ENCODE results near the gene PIM3.

PIM3 gene

DNA sequence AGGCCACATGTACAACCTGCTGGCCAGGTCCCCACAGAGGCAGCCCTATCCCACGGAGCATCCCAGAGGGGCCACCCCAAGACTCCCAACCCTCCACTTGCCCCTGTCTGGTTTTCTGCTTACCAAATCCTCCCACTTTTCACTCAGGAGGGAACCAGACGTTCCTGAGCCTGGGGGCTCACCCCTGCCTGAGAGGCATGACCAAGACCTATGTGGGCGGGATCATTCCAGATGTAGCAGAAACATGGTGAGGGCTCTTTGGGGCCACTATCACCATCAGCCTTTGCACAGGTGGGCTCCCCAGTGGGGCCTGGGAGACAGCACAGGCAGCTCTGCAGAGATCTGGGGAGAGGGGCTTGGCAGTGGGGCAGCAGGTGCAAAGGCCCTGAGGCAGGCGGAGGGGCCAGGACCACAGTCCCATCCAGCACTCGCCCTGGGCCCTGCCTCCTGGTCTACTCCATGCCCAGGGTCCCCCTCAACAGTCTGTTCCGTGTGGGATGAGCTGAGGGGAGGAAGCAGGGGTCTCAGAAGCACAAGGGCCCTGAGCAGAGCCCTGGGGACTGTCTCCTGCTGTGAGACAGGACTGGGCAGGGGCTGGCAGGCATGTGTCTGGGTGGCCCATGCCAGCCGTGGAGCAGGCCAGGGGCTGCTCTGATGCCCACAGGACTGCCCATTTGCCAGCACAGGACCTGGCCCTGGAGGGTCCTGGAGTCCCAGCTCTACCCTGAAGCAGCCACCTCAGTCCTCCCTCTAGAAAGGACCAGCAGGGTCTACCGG lies 9.4 kb downstream of the PIM3 start:
- peak overlapping the region; percentile 93 for H3K27ac ChIP-seq
- H4K20me1 ChIP-seq (ENCODE audit: insufficient read depth) = no peaks in the 10 kb centered on the region
- no peak for TF ChIP-seq CTCF (conservative IDR thresholded peaks at IDR 0.05; ENCODE audit: low read depth, low read length)
- peak overlapping the region; percentile 40; the same call in 1 of the 2 replicates for H3K4me2 ChIP-seq
- H3K36me3 ChIP-seq (ENCODE audit: insufficient read depth) = no peaks in the 10 kb centered on the region
- H3K27me3 ChIP-seq (ENCODE audit: insufficient read depth, low read depth) = no peaks in the 10 kb centered on the region
- H3K4me1 ChIP-seq (ENCODE audit: low read depth, poor library complexity, severe bottlenecking) = peaks cover 8% of the 10 kb centered on the region
- no peak overlapping the region for H3K4me3 ChIP-seq (IDR thresholded peaks at IDR 0.05; ENCODE audit: insufficient read depth, low read depth, low read length)
- peak overlapping the region; percentile 18; the same call in 1 of the 2 replicates for H2AFZ ChIP-seq (ENCODE audit: low read depth)
- H3K79me2 ChIP-seq (ENCODE audit: insufficient read depth, low read depth) = no peaks in the 10 kb centered on the region
- peak overlapping the region; percentile 88 for H3K9ac ChIP-seq

- Histone ChIP-seq H3K27ac (peak overlapping the region; percentile 93), H3K79me2 (ENCODE audit: insufficient read depth, low read depth) (no peaks in the 10 kb centered on the region), H2AFZ (ENCODE audit: low read depth) (peak overlapping the region; percentile 18), H3K4me3 (IDR thresholded peaks at IDR 0.05; ENCODE audit: insufficient read depth, low read depth, low read length) (no peak overlapping the region), H4K20me1 (ENCODE audit: insufficient read depth) (no peaks in the 10 kb centered on the region), H3K36me3 (ENCODE audit: insufficient read depth) (no peaks in the 10 kb centered on the region), H3K9ac (peak overlapping the region; percentile 88), H3K27me3 (ENCODE audit: insufficient read depth, low read depth) (no peaks in the 10 kb centered on the region), H3K4me1 (ENCODE audit: low read depth, poor library complexity, severe bottlenecking) (peaks cover 8% of the 10 kb centered on the region), H3K4me2 (peak overlapping the region; percentile 40; the same call in 1 of the 2 replicates)
- TF ChIP-seq CTCF (conservative IDR thresholded peaks at IDR 0.05; ENCODE audit: low read depth, low read length) = no peak
These were observed 10.1 kb downstream of the PIM3 start for GRCh38 chr22:49970528-49971231.

DNA sequence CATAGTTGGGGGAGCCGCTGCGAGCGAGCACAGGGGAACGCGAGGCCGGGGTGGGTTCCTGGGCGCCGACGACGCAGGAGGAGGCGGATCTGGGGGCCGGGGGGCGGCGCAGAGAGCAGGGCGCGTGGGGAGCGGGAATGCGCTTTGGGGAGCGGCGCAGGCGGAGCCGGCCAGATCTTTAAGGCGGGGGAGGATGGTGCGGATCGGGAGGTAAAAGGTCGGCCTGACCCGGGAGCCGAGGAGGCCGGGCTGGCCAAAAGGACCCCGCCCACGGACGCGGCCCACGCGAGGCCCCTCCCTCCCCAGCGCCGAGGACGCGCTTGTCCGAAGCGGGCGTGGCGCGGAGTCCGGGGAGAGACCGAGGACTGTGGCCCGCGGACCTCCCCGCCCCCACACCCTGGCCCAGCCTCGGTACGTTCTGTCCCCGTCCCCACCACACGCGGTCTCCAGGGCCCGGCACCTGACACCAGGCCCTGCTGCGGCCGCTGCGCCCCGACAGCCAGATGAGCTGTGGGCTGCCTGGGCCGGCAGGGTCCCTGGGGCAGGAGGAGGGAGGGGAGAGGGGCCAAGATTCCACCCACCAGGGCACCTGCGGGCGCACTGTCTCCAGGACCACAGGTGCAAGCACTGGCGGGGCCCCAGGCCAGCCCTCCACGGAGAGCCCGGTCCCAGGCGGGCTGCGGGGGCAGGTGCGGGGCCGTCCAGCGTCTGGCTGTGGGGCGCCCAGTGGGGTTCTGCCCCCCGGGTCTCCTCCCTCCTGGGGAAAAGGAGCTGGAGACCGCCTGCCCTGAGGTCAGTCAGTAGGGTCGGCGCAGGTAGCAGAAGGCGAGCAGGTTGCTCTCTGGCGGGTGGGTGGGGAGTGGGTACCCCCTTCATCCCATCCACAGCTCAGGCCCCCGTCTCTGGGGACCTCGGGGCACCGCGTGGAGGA lies 10.9 kb downstream of the PIM3 start:
- peak overlapping the region; percentile 40; the same call in 1 of the 2 replicates for H3K4me2 ChIP-seq
- H2AFZ ChIP-seq (ENCODE audit: low read depth) = peak overlapping the region; percentile 18; the same call in 1 of the 2 replicates
- peak overlapping the region; percentile 88 for H3K9ac ChIP-seq
- H4K20me1 ChIP-seq (ENCODE audit: insufficient read depth) = no peaks in the 10 kb centered on the region
- no peak for TF ChIP-seq CTCF (conservative IDR thresholded peaks at IDR 0.05; ENCODE audit: low read depth, low read length)
- H3K4me3 ChIP-seq (IDR thresholded peaks at IDR 0.05; ENCODE audit: insufficient read depth, low read depth, low read length) = no peak overlapping the region
- peak overlapping the region; percentile 93 for H3K27ac ChIP-seq
- peaks cover 8% of the 10 kb centered on the region for H3K4me1 ChIP-seq (ENCODE audit: low read depth, poor library complexity, severe bottlenecking)
- no peaks in the 10 kb centered on the region for H3K79me2 ChIP-seq (ENCODE audit: insufficient read depth, low read depth)
- H3K27me3 ChIP-seq (ENCODE audit: insufficient read depth, low read depth) = no peaks in the 10 kb centered on the region
- no peaks in the 10 kb centered on the region for H3K36me3 ChIP-seq (ENCODE audit: insufficient read depth)
